HL-60/S4 treated with retinoic acid at 250 ng/mL for 4 days and 3 days (cell line): ENCODE measurements around the gene RNU2-63P.
"Not testable (repeated sequence)": the region's sequence is repeated elsewhere in the genome, so short reads cannot be mapped to it uniquely, and the experiment has no call there.

Experiments used
- in situ Hi-C: fragments of 300-500 bp; cut with MboI; formaldehyde crosslinking; loops from 2 replicates; pipeline ENCODE4 v1.7.0; 2022; ENCODE audit warnings: low sequenced_read_pairs

Gene RNU2-63P

GRCh38 chr2:87987473-87987872 is 28.9 kb downstream of the RNU2-63P start:
- in situ Hi-C loops, result not testable (repeated sequence)

DNA sequence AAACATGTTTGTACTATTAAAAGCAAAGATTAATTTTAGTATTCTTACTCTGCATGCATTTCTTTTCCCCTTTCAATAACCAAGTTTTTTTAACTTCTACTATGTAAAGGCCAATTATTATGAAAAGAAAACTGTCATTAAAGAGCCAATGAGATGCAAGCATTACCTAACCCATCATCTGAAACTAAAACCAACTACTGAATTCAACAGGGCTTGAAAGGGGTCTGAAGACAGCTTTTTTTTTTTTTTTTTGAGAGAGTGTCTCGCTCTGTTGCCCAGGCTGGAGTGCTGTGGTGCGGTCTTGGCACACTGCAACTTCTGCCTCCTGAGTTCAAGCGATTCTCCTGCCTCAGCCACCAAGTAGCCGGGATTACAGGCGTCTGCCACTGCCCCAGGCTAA is 30.4 kb downstream of the RNU2-63P start:
- in situ Hi-C loops, result not testable (repeated sequence)

DNA sequence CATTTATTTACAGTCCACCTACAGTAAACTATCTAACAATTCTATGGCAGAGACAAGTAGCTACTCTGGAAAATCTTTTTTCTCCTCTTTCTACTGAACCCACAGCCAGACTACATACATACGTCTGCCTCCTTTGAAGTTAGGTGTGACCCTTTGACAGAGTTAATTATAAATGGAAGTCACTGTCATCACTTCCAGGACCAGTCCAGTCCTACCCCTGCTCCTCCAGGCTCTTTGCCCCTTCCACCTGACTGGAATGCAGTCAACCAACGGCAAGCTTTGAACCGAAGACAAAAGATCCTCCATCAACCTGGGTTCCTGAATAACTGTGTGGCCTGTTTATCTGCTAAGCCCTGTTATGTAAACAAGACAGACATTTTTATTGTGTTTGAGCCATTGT is 35.2 kb downstream of the RNU2-63P start:
- in situ Hi-C loops, result not testable (repeated sequence)

DNA sequence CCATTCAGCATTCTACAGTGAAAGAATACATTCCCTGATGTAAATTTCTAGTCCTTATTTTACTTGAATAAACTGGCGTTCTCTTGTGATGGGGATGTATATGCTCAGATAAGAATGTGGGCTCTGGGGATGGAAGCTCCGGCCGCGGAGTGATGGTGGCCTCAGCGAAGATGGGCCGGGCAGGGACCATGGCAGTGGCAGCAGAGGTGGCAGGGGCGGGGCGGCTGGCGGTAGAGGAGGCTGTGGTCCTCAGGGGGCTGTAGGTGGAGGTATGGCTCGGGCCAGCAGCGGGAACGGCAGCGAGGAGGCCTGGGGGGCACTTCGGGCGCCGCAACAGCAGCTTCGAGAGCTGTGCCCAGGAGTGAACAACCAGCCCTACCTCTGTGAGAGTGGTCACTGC is 44.0 kb downstream of the RNU2-63P start:
- in situ Hi-C loops, result not testable (repeated sequence)
